ENCODE results near the gene TANGO6. TPM values are rescaled to one million over a fixed set of nuclear protein-coding genes. Genes with fewer than 3 reads are reported as not detected.

TANGO6 gene
- total and polyA plus RNA-seq, 2 donors from 2014 or later = 4.5 to 20.6 TPM

- no peak overlapping the region for H3K27ac ChIP-seq (ENCODE audit: low read depth in 2 of 2, low read length in 2 of 2)
- no peaks in the 10 kb centered on the region for H3K9me3 ChIP-seq (ENCODE audit: control insufficient read depth in 2 of 3, insufficient read depth in 1 of 3, low read length in 3 of 3)
- H3K9ac ChIP-seq (ENCODE audit: low read length in 3 of 3) = no peak overlapping the region
- peaks cover 0 to 18% (median 12%) of the 10 kb centered on the region in 3 donors for H3K4me1 ChIP-seq (ENCODE audit: control insufficient read depth in 2 of 3, insufficient read depth in 2 of 3, low read depth in 1 of 3, low read length in 3 of 3)
- no peak for DNase-seq
- H3K4me3 ChIP-seq (ENCODE audit: low read length in 3 of 3) = no peak overlapping the region
- intact Hi-C loops (cut with DNase I) = no loop called here
- H3K36me3 ChIP-seq (ENCODE audit: control insufficient read depth in 2 of 3, insufficient read depth in 3 of 3, low read length in 3 of 3) = peaks cover 0 to 17% (median 2%) of the 10 kb centered on the region in 3 donors
- FAIRE-seq = no peak
- H3K27me3 ChIP-seq (ENCODE audit: control insufficient read depth, insufficient read depth, low read length) = no peaks in the 10 kb centered on the region
- TF ChIP-seq, protein P1, sequence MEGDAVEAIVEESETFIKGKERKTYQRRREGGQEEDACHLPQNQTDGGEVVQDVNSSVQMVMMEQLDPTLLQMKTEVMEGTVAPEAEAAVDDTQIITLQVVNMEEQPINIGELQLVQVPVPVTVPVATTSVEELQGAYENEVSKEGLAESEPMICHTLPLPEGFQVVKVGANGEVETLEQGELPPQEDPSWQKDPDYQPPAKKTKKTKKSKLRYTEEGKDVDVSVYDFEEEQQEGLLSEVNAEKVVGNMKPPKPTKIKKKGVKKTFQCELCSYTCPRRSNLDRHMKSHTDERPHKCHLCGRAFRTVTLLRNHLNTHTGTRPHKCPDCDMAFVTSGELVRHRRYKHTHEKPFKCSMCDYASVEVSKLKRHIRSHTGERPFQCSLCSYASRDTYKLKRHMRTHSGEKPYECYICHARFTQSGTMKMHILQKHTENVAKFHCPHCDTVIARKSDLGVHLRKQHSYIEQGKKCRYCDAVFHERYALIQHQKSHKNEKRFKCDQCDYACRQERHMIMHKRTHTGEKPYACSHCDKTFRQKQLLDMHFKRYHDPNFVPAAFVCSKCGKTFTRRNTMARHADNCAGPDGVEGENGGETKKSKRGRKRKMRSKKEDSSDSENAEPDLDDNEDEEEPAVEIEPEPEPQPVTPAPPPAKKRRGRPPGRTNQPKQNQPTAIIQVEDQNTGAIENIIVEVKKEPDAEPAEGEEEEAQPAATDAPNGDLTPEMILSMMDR (IDR thresholded peaks at IDR 0.05; ENCODE audit: borderline replicate concordance, extremely low read depth, insufficient read depth) = no peak
Measured at GRCh38 chr16:69111216-69111875, 268.0 kb downstream of the TANGO6 start.

- no peak overlapping the region for H3K9ac ChIP-seq (ENCODE audit: low read length in 3 of 3)
- H3K27me3 ChIP-seq (ENCODE audit: control insufficient read depth, insufficient read depth, low read length) = no peaks in the 10 kb centered on the region
- FAIRE-seq = no peak
- H3K4me3 ChIP-seq (ENCODE audit: low read length in 3 of 3) = no peak overlapping the region
- TF ChIP-seq, protein P1 (IDR thresholded peaks at IDR 0.05; ENCODE audit: borderline replicate concordance, extremely low read depth, insufficient read depth) = no peak
- intact Hi-C loops (cut with DNase I) = no loop called here
- H3K9me3 ChIP-seq (ENCODE audit: control insufficient read depth in 2 of 3, insufficient read depth in 1 of 3, low read length in 3 of 3) = no peaks in the 10 kb centered on the region
- H3K4me1 ChIP-seq (ENCODE audit: control insufficient read depth in 2 of 3, insufficient read depth in 2 of 3, low read depth in 1 of 3, low read length in 3 of 3) = peaks cover 0 to 17% (median 17%) of the 10 kb centered on the region in 3 donors
- no peak for DNase-seq
- peaks cover 0 to 17% (median 2%) of the 10 kb centered on the region in 3 donors for H3K36me3 ChIP-seq (ENCODE audit: control insufficient read depth in 2 of 3, insufficient read depth in 3 of 3, low read length in 3 of 3)
- H3K27ac ChIP-seq (ENCODE audit: low read depth in 2 of 2, low read length in 2 of 2) = no peak overlapping the region
Measured at GRCh38 chr16:69111876-69112230, 268.5 kb downstream of the TANGO6 start.

DNA sequence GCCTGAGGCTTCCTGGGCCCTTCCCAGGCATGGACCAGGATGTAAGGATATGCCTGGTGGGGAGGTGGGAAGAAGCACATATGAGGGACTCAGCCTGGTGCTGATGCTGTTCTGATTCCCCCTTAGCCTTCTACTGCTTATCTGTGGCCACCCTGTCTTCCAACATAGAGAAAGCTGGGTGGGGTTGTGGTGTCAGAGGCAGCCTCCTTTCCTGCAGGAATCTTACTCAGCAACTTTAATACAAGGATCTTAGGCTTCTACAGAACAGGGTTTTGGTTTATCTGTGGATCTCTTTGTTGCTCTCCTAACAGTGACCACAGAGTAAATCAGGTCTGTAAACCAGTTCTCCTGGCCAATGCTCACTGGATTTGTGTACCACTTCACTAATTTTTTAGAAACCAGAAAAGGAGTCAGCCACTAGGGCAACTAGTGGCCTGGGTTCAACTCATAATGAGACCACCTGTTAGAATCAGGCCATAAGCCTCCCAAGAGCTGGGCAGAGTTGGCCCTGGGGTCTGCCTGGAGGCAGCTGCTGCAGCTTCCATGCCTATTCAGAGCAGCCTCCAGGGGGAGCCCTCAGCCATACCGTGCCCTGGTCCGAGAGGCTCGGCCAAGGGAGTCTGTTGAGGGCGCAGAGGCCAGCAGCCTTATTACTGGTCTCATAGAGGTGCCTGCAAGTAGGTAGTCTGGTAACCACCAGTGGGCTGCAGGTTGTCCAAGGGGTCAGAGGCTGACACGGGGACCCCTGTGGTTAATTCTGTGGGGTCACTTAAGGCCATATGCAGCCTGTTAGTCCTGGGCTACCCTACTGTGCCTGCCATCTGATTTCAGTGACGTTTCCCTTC, 269.2 kb downstream of the TANGO6 start:
- intact Hi-C loops (cut with DNase I) = no loop called here
- H3K4me3 ChIP-seq (ENCODE audit: low read length in 3 of 3) = no peak overlapping the region
- TF ChIP-seq, protein P1 (IDR thresholded peaks at IDR 0.05; ENCODE audit: borderline replicate concordance, extremely low read depth, insufficient read depth) = peak; percentile 62
- no peak overlapping the region for H3K9ac ChIP-seq (ENCODE audit: low read length in 3 of 3)
- H3K27ac ChIP-seq (ENCODE audit: low read depth in 2 of 2, low read length in 2 of 2) = no peak overlapping the region
- H3K9me3 ChIP-seq (ENCODE audit: control insufficient read depth in 2 of 3, insufficient read depth in 1 of 3, low read length in 3 of 3) = no peaks in the 10 kb centered on the region
- FAIRE-seq (no peak), DNase-seq (peak; percentile 37 to 79 (median 52))
- H3K36me3 ChIP-seq (ENCODE audit: control insufficient read depth in 2 of 3, insufficient read depth in 3 of 3, low read length in 3 of 3) = peaks cover 0 to 17% (median 2%) of the 10 kb centered on the region in 3 donors
- H3K27me3 ChIP-seq (ENCODE audit: control insufficient read depth, insufficient read depth, low read length) = no peaks in the 10 kb centered on the region
- H3K4me1 ChIP-seq (ENCODE audit: control insufficient read depth in 2 of 3, insufficient read depth in 2 of 3, low read depth in 1 of 3, low read length in 3 of 3) = peaks cover 0 to 18% (median 11%) of the 10 kb centered on the region in 3 donors
